ENCODE data around the gene PRICKLE2. TPM values are rescaled to one million over a fixed set of nuclear protein-coding genes. Genes with fewer than 3 reads are reported as not detected.

PRICKLE2 gene
- total RNA-seq, 1 donor from 2014 or later: 37.2 TPM

- intact Hi-C loops (cut with DNase I): no loop called here
- no peak for TF ChIP-seq CTCF (IDR thresholded peaks at IDR 0.05)
- peaks cover 22% of the 10 kb centered on the region for H3K4me1 ChIP-seq
- H3K9me3 ChIP-seq: no peaks in the 10 kb centered on the region
- no peak overlapping the region for H3K4me3 ChIP-seq
- no peak overlapping the region for H3K27ac ChIP-seq
- DNase-seq: no peak
- H3K27me3 ChIP-seq: no peaks in the 10 kb centered on the region
- no peaks in the 10 kb centered on the region for H3K36me3 ChIP-seq
- ATAC-seq: no peak
These were observed 40.6 kb downstream of the PRICKLE2 start for GRCh38 chr3:64184621-64185020.

DNA sequence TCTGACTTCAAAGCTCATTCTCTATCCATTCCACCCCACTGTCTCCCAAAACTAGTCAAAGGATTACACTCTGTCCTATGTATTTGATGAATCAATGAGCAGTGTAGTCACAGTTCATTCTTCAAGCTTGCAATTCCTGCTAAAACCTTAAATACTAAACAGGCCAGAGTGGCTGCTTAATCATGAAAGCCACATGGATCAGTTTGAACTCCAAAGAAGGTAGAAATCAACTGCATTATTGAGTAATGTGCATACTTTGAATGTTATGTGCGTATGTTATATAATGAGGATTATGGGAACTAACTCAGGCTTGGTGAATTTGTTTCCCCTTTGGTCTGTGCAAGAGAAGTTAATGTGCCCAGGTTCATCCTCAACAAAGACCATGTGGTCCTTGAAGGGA is 45.4 kb downstream of the PRICKLE2 start:
- Histone ChIP-seq H3K4me1 (no peaks in the 10 kb centered on the region), H3K27ac (no peak overlapping the region), H3K27me3 (no peaks in the 10 kb centered on the region), H3K36me3 (no peaks in the 10 kb centered on the region), H3K9me3 (no peaks in the 10 kb centered on the region), H3K4me3 (no peak overlapping the region)
- intact Hi-C loops (cut with DNase I): no loop called here
- ATAC-seq (no peak), DNase-seq (no peak)
- no peak for TF ChIP-seq CTCF (IDR thresholded peaks at IDR 0.05)

DNA sequence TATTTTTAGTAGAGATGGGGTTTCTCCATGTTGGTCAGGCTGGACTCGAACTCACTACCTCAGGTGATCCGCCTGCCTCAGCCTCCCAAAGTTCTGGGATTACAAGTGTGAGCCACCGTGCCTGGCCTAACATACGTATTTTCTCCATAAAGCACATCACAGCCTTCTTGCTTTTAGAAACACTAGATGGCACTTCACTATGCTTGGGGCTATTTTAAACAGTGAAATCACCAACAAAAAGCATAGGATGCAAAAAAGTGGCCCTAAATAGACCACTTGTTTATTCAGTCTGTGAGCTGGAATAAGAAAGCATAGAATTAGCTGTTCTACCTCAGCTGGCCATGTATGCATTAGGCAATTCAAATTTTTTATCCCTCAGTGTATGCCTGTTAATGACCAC is 46.0 kb downstream of the PRICKLE2 start:
- ATAC-seq: no peak
- intact Hi-C loops (cut with DNase I): no loop called here
- Histone ChIP-seq H3K36me3 (no peaks in the 10 kb centered on the region), H3K27ac (no peak overlapping the region), H3K4me3 (no peak overlapping the region), H3K4me1 (no peaks in the 10 kb centered on the region), H3K27me3 (no peaks in the 10 kb centered on the region), H3K9me3 (no peaks in the 10 kb centered on the region)
- no peak for DNase-seq
- no peak for TF ChIP-seq CTCF (IDR thresholded peaks at IDR 0.05)

- no peak for ATAC-seq
- no peaks in the 10 kb centered on the region for H3K27me3 ChIP-seq
- no peaks in the 10 kb centered on the region for H3K36me3 ChIP-seq
- no peak for TF ChIP-seq CTCF (IDR thresholded peaks at IDR 0.05)
- no peaks in the 10 kb centered on the region for H3K9me3 ChIP-seq
- no peak overlapping the region for H3K4me3 ChIP-seq
- no peak overlapping the region for H3K27ac ChIP-seq
- intact Hi-C loops (cut with DNase I): no loop called here
- no peak for DNase-seq
- H3K4me1 ChIP-seq: no peaks in the 10 kb centered on the region
These were observed 46.8 kb downstream of the PRICKLE2 start for GRCh38 chr3:64178419-64178818.

DNA sequence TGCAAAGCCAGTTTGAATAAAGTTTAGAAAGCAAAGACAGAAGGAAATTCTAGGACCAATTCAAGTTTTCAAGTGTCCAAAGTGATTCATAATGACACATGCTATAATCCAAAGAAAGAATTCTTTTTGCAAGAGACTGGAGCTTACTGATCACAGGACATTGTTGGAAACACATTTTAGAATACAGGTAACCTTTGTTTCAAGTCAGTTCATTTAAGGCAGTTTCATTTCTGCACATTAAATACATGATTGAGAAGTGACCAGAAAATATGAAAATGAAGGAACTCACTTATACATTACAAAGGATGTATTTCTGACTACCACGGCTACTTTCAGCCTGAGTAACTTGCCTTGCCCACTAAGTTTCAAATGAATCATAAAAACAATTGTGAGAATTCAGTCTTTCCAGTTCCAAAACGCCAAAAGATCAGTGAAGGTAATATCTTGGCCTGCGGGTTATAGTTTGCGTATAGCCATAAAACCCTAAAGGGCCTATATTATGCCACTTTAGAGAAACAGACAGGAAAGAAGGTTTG is 48.7 kb downstream of the PRICKLE2 start:
- no peak for ATAC-seq
- no peak for DNase-seq
- intact Hi-C loops (cut with DNase I): no loop called here
- Histone ChIP-seq H3K4me3 (no peak overlapping the region), H3K36me3 (no peaks in the 10 kb centered on the region), H3K27ac (no peak overlapping the region), H3K27me3 (no peaks in the 10 kb centered on the region), H3K9me3 (no peaks in the 10 kb centered on the region), H3K4me1 (no peaks in the 10 kb centered on the region)
- TF ChIP-seq CTCF (IDR thresholded peaks at IDR 0.05): no peak

- Histone ChIP-seq H3K4me1 (no peaks in the 10 kb centered on the region), H3K4me3 (no peak overlapping the region), H3K9me3 (no peaks in the 10 kb centered on the region), H3K27ac (no peak overlapping the region), H3K27me3 (no peaks in the 10 kb centered on the region), H3K36me3 (no peaks in the 10 kb centered on the region)
- ATAC-seq: no peak
- TF ChIP-seq CTCF (IDR thresholded peaks at IDR 0.05): no peak
- intact Hi-C loops (cut with DNase I): no loop called here
- DNase-seq: no peak
These were observed 50.9 kb downstream of the PRICKLE2 start for GRCh38 chr3:64174328-64174727.
